Thoracic aorta (tissue), 2 donors: Measurements from ENCODE around the gene SGIP1. TPM values are rescaled to one million over a fixed set of nuclear protein-coding genes. Genes with fewer than 3 reads are reported as not detected.
"Not testable (repeated sequence)": the region's sequence is repeated elsewhere in the genome, so short reads cannot be mapped to it uniquely, and the experiment has no call there.

Source experiments
- ATAC-seq: fragments of 150-250 bp; one replicate; pipeline ENCODE4 v1.8.0; 2017; ENCODE audit warnings: low read depth; ENCODE audit not compliant: insufficient number of reproducible peaks, low FRiP score
- DNase-seq: peaks from one replicate; pipeline ENCODE4 v3.0.0-alpha.2; 2020; ENCODE audit warnings: low spot score
- H3K27ac ChIP-seq, 2 donors: fragments of 200-600 bp; sonication (generic); 1 replicate in 1 of 2; 2 replicates in 1 of 2; pipeline ENCODE4 v1.5.1; 2016; ENCODE audit warnings: mild to moderate bottlenecking in 2 of 2, moderate library complexity in 2 of 2
- H3K27me3 ChIP-seq: fragments of 200-600 bp; sonication (generic); replicated peaks from 2 replicates; pipeline ENCODE4 v1.6.0; 2016; ENCODE audit warnings: mild to moderate bottlenecking; ENCODE audit not compliant: insufficient read depth
- H3K36me3 ChIP-seq: fragments of 200-600 bp; sonication (generic); one replicate; pipeline ENCODE4 v1.5.1; 2016
- H3K4me1 ChIP-seq, 2 donors: fragments of 200-600 bp; sonication (generic); 1 replicate in 1 of 2; 2 replicates in 1 of 2; pipeline versions ENCODE4 v1.5.1 to v1.6.0; 2016; ENCODE audit warnings: low read depth in 2 of 2, mild to moderate bottlenecking in 1 of 2; ENCODE audit not compliant: control insufficient read depth in 1 of 2
- H3K4me3 ChIP-seq: fragments of 200-600 bp; sonication (generic); 2 replicates; pipeline ENCODE4 v1.5.1; 2016; ENCODE audit warnings: mild to moderate bottlenecking
- H3K9me3 ChIP-seq: fragments of 200-600 bp; sonication (generic); 2 replicates; pipeline ENCODE4 v1.5.1; 2016
- CTCF ChIP-seq: fragments of 200-600 bp; sonication (generic); IDR thresholded peaks from one replicate; pipeline ENCODE4 v1.5.1; 2019; ENCODE audit warnings: antibody characterized with exemption
- total RNA-seq, 2 donors: library from RNA; depleted of rRNA; stranded (reverse); fragments of >200 nt; gene quantifications; one replicate each; pipeline versions ENCODE4 v1.1.0 to v1.2.3, GENCODE V29; 2016

Gene SGIP1
- total RNA-seq, 2 donors from 2014 or later: 47.4 to 116 TPM

GRCh38 chr1:66788231-66788939 is 254.4 kb downstream of the SGIP1 start:
- no peak for DNase-seq
- no peak overlapping the region for H3K27ac ChIP-seq
- no peaks in the 10 kb centered on the region for H3K4me1 ChIP-seq
- TF ChIP-seq CTCF: no peak
- H3K4me3 ChIP-seq: no peak overlapping the region
- no peaks in the 10 kb centered on the region for H3K9me3 ChIP-seq
- H3K27me3 ChIP-seq: no peaks in the 10 kb centered on the region
- ATAC-seq: no peak
- no peaks in the 10 kb centered on the region for H3K36me3 ChIP-seq

GRCh38 chr1:66791621-66792610 is 258.0 kb downstream of the SGIP1 start:
- H3K9me3 ChIP-seq: no peaks in the 10 kb centered on the region
- no peak overlapping the region for H3K27ac ChIP-seq
- no peak for TF ChIP-seq CTCF
- ATAC-seq: no peak
- no peak for DNase-seq
- no peaks in the 10 kb centered on the region for H3K4me1 ChIP-seq
- H3K4me3 ChIP-seq: no peak overlapping the region
- no peaks in the 10 kb centered on the region for H3K36me3 ChIP-seq
- no peaks in the 10 kb centered on the region for H3K27me3 ChIP-seq

GRCh38 chr1:66795839-66796238 is 261.9 kb downstream of the SGIP1 start:
- DNase-seq, H3K9me3 ChIP-seq: not testable (repeated sequence)

More at GRCh38 chr1:66795839-66796238, 261.9 kb downstream of the SGIP1 start:
- H3K4me3 ChIP-seq, H3K27me3 ChIP-seq, H3K4me1 ChIP-seq, H3K36me3 ChIP-seq, ATAC-seq, H3K27ac ChIP-seq: not testable (repeated sequence)

Other genes with a start within 250 kb of the SGIP1 start
- 1 to 10 TPM; 2.7 to 2.8 TPM for gene DYNLT5, start 218.3 kb downstream of the SGIP1 start, total RNA-seq